ENCODE results near the gene ERLEC1.
"Not testable (repeated sequence)": the region's sequence is repeated elsewhere in the genome, so short reads cannot be mapped to it uniquely, and the experiment has no call there.

ERLEC1 gene

DNA sequence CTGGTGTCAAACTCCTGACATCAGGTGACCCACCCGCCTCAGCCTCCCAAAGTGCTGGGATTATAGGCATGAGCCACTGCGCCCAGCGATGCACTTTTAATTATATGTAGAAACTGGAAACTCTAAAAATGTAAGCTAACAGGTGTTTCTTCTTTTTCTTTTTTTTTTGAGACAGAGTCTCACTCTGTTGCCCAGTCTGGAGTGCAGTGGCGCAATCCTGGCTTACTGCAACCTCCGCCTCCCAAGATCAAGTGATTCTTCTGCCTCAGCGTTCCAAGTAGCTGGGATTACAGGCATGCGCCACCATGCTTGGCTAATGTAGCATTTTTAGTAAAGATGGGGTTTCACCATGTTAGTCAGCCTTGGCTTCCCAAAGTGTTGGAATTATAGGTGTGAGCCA, 54.8 kb downstream of the ERLEC1 start:
- FAIRE-seq, result not testable (repeated sequence)

DNA sequence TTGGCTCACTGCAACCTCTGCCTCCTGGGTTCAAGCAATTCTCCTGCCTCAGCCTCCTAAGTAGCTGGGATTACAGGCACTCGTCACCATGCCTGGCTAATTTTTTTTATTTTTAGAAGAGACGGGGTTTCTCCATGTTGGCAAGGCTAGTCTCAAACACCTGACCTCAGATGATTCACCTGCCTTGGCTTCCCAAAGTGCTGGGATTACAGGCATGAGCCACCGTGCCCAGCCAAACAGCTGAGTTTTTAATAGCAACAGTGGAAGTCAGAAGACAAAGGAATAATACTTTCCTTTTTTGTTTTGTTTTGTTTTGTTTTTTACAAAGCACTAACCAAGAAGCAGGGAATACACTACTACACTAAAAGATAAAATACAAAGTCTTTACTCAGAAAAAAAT, 56.0 kb downstream of the ERLEC1 start:
- no peak for FAIRE-seq

DNA sequence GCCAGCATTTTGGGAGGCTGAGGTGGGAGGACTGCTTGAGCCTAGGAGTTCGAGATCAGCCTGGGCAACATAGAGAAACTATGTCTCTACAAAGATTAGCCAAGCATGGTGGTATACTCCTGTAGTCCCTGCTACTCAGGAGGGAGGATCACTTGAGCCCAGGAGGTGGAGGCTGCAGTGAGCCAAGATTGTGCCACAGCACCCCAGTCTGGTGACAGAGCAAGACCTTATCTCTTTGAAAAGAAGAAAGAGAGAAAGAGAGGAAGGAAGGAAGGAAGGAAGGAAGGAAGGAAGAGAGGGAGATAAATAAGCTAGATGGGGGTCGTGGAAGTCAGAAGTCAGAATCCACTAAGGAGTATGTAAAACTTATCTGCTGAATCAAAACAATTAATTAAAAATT, 56.8 kb downstream of the ERLEC1 start:
- FAIRE-seq, result no peak

DNA sequence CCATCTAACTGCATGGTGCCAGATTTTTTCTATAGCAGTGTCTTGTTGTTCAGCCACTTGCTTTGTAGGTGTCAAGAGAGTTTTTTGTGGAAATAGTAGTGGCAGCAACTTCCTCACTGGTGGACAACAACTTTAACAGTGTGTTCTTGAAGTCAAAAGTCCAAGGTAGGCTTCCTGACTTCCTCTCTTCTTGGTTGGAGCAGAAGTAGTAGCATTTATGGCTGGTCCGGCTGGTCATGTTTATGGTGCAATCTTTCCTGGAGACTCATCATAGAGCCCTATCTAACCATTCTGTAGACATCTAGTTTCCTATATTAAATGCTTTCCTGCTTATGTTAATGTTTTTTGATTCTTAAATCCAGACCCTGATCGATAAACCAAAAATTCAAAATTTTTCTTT, 61.2 kb downstream of the ERLEC1 start:
- FAIRE-seq, result no peak

DNA sequence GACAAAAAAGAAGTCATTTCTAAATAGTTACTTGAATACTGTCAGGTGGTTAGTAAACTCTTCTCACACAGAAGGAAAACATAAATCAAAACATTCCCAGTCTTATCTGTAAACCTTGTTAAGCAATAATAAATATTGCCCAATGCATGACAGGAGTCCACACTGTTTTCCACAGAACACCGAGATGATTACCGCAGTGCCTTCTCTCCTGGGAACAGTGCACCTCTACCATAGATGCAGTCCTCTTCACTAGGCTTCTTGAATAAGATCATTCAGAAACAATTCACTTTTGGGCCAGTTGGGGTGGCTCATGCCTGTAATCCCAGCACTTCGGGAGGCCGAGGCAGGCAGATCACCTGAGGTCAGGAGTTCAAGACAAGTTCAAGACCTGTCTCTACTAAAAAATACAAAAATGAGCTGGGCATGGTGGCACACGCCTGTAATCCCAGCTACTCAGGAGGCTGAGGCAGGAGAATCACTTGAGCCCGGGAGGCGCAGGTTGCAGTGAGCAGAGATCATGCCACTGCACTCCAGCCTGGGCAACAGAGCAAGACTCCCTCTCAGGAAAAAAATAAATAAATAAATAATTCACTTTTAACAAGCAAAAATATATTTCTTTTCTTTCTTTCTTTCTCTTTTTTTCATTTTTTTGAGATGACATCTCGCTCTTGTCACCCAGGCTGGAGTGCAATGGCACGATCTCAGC, 64.4 kb downstream of the ERLEC1 start:
- FAIRE-seq, result not testable (repeated sequence)

DNA sequence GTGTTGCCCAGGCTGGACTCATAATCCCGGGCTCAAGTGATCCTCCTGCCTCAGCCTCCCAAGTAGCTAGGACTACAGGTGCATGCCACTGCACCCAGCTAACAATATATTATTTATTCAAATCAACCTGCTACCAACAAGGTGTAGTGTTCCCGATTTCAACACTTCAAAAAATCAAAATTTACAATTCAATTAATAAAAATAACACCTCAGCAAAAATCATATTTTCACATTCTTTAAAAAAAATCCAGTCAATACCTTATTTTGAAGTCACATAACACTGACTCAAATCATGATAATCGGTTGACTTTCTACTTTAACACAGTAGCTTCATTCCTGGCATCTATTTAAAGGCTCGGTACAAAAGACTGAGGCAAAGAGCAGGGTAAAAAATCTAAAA, 65.7 kb downstream of the ERLEC1 start:
- FAIRE-seq, result no peak

DNA sequence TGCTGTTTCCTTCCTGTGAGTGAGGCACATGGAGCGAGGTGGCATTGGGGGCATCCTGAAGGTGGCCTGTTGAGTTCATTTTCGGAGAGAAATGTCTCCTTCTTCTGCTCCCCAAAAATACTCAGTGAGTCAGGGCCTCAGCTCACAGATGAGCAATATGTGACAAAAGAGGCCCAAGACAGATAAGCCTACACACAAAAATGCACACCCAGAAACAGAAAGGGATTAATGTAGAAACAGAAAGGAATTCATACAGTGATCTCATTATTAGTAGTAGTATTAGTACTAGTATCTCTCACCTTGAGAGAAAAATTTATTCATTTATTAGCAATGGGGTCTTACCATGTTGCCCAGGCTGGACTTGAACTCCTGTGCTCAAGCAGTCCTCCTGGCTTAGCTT, 67.8 kb downstream of the ERLEC1 start:
- no peak for FAIRE-seq

DNA sequence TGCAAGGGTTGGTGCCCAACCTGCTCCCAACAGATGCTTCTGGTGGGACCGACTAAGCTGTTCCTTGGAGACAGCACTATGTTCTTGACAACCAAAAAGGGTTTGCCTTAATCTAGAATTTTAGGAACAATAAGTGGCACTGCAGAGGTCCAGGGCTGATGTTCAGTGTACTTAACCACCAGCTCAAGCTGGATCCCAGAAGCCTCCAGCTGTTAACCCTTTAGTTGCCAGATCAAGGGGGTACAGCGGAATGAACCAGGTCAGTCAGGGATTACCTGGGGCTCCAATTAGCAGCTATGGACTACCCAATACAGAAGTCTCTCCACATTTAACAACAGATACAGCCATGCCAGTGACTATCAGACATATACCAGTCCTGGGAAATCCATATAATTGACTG, 69.4 kb downstream of the ERLEC1 start:
- no peak for FAIRE-seq

DNA sequence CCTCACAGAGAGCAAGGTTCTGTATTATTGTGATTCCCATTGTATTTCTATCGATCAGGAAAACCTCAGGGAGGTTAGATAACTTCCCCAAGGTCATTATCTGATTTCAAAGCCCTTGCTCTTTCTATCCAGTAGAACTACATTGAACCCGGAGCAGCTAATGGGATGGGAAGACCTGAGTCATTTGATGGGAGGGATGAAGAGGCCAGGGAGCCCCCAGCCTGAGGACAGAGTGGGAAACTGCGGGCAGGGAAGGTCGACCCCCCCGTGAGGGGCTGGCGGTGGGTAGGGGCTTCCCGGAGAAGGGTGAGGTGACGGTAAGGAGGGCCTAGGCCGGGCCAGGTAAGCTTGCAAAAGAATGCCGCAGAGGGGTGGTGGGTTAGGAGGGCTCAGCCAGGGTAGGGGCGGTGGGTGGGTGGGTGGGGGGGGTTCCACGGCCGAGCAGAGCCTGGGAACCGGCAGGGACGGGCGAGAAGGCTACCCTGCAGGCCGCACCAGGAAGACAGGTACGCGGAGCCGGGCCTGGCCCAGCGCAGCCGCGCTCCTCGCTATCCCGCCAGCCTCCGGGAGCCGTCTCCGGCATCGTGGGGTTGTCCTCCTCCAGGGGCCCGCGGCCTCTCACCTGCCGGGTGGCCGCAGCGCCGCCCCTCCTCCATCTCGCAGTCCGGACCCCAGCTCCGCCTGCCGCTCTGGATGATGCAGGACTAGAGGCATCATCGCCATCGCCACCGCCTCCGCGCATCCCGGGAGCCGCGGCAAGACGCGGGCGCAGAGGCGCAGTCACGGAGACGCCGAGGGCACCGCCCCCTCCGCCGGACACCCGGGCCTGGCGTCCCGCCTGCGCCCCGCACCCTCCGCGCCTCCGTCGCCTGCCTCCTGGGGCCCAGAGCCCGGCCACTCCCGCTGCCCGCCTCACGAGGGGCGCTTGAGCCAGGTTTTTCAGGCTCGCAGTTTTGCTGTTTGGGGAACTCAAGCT, 72.7 kb downstream of the ERLEC1 start, which contains the start of gene GPR75:
Gene GPR75 (minus strand): TSS at position 762 of the 976 bp plus-strand sequence. CDS start 5,211 bp downstream, outside the sequence.
- FAIRE-seq, result no peak

DNA sequence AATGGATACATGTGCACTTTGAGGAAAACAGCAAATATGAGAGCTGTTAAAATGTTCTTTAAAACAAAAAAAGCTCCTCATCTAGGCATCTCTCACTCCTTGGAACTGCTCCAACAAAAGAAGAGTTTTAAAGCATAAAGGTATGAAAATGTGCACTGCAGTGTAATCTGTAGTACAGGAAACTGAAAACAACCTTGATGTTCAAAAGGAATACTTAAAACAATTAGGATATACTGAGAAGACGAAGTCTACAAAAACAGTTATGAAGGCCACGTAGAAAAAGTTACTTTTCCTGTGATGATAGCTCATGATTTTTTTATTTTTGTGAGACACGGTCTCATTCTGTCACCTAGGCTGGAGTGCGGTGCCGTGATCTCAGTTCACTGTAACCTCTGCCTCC, 75.0 kb downstream of the ERLEC1 start:
- FAIRE-seq, result no peak

DNA sequence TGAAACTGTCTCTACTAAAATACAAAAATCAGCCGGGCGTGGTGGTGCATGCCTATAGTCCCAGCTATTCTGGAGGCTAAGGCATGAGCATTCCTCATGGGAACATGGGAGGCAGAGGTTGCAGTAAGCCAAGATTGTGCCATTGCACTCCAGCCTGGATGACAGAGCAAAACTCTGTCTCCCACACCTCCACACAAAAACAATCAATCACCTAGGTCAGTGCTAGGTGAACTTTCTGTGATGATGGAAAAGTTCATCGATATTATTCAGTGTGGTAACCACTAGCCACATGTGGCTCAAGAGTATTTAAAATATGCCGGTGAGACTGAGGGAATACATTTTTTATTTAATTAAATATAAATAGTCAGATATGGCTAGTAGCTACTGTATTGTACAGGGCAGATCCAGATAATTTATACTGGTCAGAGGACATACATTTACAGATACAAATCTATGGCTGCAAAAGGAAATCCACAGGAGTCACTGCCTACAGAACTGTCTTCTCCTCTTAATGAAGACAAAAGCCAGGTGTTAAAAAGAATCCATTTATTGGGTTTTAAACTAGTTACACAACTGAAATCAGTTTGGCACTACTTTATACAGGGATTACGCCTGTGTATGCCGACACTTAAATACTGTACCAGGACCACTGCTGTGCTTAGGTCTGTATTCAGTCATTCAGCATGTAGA, 76.8 kb downstream of the ERLEC1 start:
- FAIRE-seq, result no peak

DNA sequence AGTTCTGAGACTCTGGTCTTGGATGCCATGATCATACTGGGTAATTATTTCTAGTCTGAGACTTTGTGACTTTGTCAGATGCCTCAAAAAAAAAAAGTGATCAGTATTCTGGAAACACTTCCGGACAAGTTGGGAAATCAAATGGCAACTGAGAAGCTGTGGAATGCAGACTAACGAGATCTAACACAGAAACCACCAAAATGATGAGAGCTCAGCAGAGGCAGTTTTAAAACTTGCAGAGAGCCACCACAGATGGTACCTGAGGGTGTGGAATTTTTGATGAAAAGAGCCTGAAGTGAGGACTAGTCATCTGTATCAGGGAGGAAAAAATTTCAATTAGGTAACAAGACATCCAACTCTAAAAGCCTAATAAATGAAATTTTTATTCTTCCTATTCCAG, 78.4 kb downstream of the ERLEC1 start:
- FAIRE-seq, result no peak

DNA sequence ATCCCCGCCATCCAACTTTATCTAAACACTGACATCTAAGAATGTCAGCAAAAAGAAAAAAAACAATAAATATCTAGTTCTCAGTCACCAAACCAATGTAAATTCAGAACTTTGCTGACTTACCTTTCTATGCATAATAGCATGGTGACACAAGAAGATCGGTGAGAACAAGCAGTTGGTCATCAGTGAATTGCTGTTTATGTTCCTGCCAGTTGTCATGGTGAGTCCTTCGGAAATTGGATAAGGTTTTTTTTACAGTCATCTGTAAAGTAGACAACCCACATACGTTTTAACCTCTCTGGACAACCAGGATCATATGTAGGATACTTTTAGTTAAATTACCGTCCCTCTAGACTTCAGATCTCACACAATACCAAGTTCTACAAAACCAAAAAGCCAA, 79.1 kb downstream of the ERLEC1 start:
- FAIRE-seq, result no peak

DNA sequence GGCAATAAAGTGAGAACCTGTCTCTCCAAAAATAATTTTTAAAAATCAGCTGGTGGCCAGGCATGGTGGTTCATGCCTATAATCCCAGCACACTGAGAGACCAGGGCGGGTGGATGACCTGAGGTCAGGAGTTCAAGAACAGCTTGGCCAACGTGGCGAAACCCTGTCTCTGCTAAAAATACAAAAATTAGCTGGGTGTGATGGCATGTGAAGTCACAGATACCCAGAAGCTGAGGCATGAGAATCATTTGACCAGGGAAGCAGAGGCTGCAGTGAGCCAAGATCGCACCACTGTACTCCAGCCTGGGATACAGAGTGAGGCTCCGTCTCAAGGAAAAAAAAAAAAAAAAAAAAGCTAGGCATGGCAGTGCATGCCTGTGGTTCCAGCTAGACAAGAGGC, 80.3 kb downstream of the ERLEC1 start:
- FAIRE-seq, result no peak

DNA sequence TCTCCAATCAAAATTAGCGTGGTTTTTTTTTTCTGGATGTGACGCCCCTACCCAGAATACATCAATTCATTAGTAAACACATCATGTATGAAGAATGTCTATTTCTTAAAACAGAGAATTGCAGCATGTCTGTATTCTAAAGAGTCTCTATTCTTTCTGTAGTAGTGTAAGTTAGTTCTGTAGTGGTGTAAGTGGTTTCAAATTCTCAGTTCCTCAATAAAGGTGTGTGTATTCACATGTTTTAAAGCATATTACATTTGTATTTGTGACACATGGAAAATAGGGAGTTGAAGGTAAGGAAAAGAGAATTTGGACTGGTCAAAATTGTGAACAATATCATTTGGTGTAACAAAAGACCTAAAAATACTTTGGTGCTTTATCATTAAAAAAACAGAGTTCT, 80.9 kb downstream of the ERLEC1 start:
- FAIRE-seq, result no peak

Data from A204.1 (cell line).